Gastrocnemius medialis (tissue), 4 donors: ENCODE measurements around the gene DYTN. TPM values are rescaled to one million over a fixed set of nuclear protein-coding genes. Genes with fewer than 3 reads are reported as not detected.

Source experiments
- ATAC-seq, 2 donors: fragments of 150-250 bp; one replicate each; pipeline ENCODE4 v1.9.1; 2016
- DNase-seq, 2 donors: peaks; one replicate each; pipeline ENCODE4 v3.0.0-alpha.2; 2019
- H3K27ac ChIP-seq, 4 donors: fragments of 200-600 bp; sonication (generic); 1 replicate in 1 of 4; 2 replicates in 3 of 4; pipeline ENCODE4 v1.5.1; 2016 to 2018; ENCODE audit warnings: mild to moderate bottlenecking in 2 of 4, moderate library complexity in 1 of 4
- H3K27me3 ChIP-seq, 3 donors: fragments of 200-600 bp; sonication (generic) in 2 of 3; 1 replicate in 1 of 3; 2 replicates in 2 of 3; pipeline versions ENCODE4 v1.5.1 to v1.6.0; 2016 to 2019; ENCODE audit warnings: mild to moderate bottlenecking in 1 of 3, moderate library complexity in 1 of 3
- H3K36me3 ChIP-seq, 2 donors: fragments of 200-600 bp; sonication (generic) in 1 of 2; one replicate each; pipeline ENCODE4 v1.5.1; 2017 to 2018
- H3K4me1 ChIP-seq, 2 donors: fragments of 200-600 bp; sonication (generic) in 1 of 2; one replicate each; pipeline ENCODE4 v1.5.1; 2016 to 2017; ENCODE audit warnings: mild to moderate bottlenecking in 2 of 2
- H3K4me3 ChIP-seq, 4 donors: fragments of 200-600 bp; sonication (generic) in 3 of 4; 1 replicate in 1 of 4; 2 replicates in 3 of 4; pipeline ENCODE4 v1.5.1; 2016 to 2019; ENCODE audit warnings: mild to moderate bottlenecking in 2 of 4
- H3K9me3 ChIP-seq, 3 donors: fragments of 200-600 bp; sonication (generic) in 2 of 3; 1 replicate in 1 of 3; 2 replicates in 2 of 3; pipeline ENCODE4 v1.5.1; 2016 to 2019
- POLR2A ChIP-seq, 2 donors: fragments of 450-650 bp; IDR thresholded peaks; one replicate each; pipeline ENCODE4 v1.6.1; 2017; ENCODE audit warnings: antibody characterized with exemption in 2 of 2, mild to moderate bottlenecking in 2 of 2, moderate library complexity in 2 of 2
- in situ Hi-C, 4 donors: fragments of 200-750 bp; cut with MboI; loops; one replicate each; pipeline versions ENCODE4 v1.15.0 to v1.8.0; 2017; ENCODE audit warnings: low sequenced_read_pairs in 4 of 4
- intact Hi-C: fragments of 100-400 bp; cut with DNase I; formaldehyde crosslinking; loops from one replicate; pipeline ENCODE4 v1.15.1; 2023; ENCODE audit warnings: low total_unique reads
- total RNA-seq, 4 donors: library from RNA; depleted of rRNA; stranded (reverse); fragments of >200 nt; gene quantifications; one replicate each; pipeline versions ENCODE4 v1.1.0 to v1.2.3, GENCODE V29; 2016
- TF ChIP-seq, protein P1 (sequence below), 5 experiments: fragments of 450-650 bp in 3 of 5; fragments of 200-600 bp in 2 of 5; sonication (generic) in 2 of 5; IDR thresholded peaks in 4 of 5; conservative IDR thresholded peaks in 1 of 5; 1 replicate in 4 of 5; 2 replicates in 1 of 5; pipeline ENCODE4 v1.5.1; 2016 to 2019; ENCODE audit warnings: antibody characterized with exemption in 5 of 5, mild to moderate bottlenecking in 3 of 5, moderate library complexity in 3 of 5

Gene DYTN
- total RNA-seq, 4 donors from 2014 or later, result not detected

DNA sequence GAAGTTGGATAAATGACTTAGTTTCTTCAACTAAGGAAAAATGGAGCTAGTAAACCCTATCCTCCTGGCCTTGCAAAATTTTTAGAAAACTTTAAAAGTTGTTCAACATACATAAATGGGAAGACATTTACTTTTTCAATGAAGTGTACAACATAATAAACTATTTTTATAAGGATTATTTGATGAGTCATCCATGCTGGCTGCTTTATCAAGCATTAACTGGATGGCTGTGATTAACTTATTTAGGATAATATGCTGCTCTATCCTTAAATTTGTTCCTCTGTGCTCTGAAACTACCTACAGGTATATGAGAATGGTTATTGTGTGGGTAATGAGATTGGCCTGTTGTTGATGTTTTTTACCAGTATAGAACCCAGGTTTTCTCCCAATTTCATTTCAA lies 21.3 kb downstream of the DYTN start:
- intact Hi-C loops, result no loop called here
- in situ Hi-C loops, result no loop called here
- H3K4me1 ChIP-seq, result no peaks in the 10 kb centered on the region

GRCh38 chr2:206693399-206694137 lies 24.6 kb downstream of the DYTN start:
- H3K36me3 ChIP-seq, result no peaks in the 10 kb centered on the region
- DNase-seq (no peak), ATAC-seq (peak; percentile 68 to 73)
- no peaks in the 10 kb centered on the region for H3K4me1 ChIP-seq
- in situ Hi-C loops (loop anchor here (5.0 kb wide), 2 partner anchors 779 to 784 kb away; no protein-coding TSS in a partner anchor), intact Hi-C loops (loop anchor here (1.0 to 5.0 kb wide), 2 partner anchors 89 to 782 kb away; no protein-coding TSS in a partner anchor)
- no peak for TF ChIP-seq POLR2A (IDR thresholded peaks at IDR 0.05)
- TF ChIP-seq, protein P1, sequence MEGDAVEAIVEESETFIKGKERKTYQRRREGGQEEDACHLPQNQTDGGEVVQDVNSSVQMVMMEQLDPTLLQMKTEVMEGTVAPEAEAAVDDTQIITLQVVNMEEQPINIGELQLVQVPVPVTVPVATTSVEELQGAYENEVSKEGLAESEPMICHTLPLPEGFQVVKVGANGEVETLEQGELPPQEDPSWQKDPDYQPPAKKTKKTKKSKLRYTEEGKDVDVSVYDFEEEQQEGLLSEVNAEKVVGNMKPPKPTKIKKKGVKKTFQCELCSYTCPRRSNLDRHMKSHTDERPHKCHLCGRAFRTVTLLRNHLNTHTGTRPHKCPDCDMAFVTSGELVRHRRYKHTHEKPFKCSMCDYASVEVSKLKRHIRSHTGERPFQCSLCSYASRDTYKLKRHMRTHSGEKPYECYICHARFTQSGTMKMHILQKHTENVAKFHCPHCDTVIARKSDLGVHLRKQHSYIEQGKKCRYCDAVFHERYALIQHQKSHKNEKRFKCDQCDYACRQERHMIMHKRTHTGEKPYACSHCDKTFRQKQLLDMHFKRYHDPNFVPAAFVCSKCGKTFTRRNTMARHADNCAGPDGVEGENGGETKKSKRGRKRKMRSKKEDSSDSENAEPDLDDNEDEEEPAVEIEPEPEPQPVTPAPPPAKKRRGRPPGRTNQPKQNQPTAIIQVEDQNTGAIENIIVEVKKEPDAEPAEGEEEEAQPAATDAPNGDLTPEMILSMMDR (IDR thresholded peaks at IDR 0.05 in 4 of 5, conservative IDR thresholded peaks at IDR 0.05 in 1 of 5), result peak; percentile 46 to 71 (median 62)
- no peak overlapping the region for H3K4me3 ChIP-seq
- no peaks in the 10 kb centered on the region for H3K27me3 ChIP-seq
- no peaks in the 10 kb centered on the region for H3K9me3 ChIP-seq
- no peak overlapping the region for H3K27ac ChIP-seq

More for the DNA sequence above, 21.3 kb downstream of the DYTN start:
- TF ChIP-seq POLR2A (IDR thresholded peaks at IDR 0.05), result no peak
- TF ChIP-seq, protein P1 (IDR thresholded peaks at IDR 0.05 in 4 of 5, conservative IDR thresholded peaks at IDR 0.05 in 1 of 5), result no peak
- no peaks in the 10 kb centered on the region for H3K36me3 ChIP-seq
- no peaks in the 10 kb centered on the region for H3K9me3 ChIP-seq
- no peak overlapping the region for H3K27ac ChIP-seq
- H3K4me3 ChIP-seq, result no peak overlapping the region
- DNase-seq (no peak), ATAC-seq (no peak)
- H3K27me3 ChIP-seq, result peaks cover 0 to 3% (median 0%) of the 10 kb centered on the region in 3 donors

- ATAC-seq, result no peak
- Histone ChIP-seq H3K27me3 (peaks cover 0 to 3% (median 0%) of the 10 kb centered on the region in 3 donors), H3K9me3 (no peaks in the 10 kb centered on the region), H3K4me3 (no peak overlapping the region), H3K27ac (no peak overlapping the region), H3K36me3 (no peaks in the 10 kb centered on the region), H3K4me1 (no peaks in the 10 kb centered on the region)
- TF ChIP-seq, protein P1 (IDR thresholded peaks at IDR 0.05 in 4 of 5, conservative IDR thresholded peaks at IDR 0.05 in 1 of 5), result no peak
- no peak for TF ChIP-seq POLR2A (IDR thresholded peaks at IDR 0.05)
- in situ Hi-C loops (loop anchor here (5.0 kb wide), 2 partner anchors 779 to 784 kb away; no protein-coding TSS in a partner anchor), intact Hi-C loops (loop anchor here (1.0 to 5.0 kb wide), 2 partner anchors 89 to 782 kb away; no protein-coding TSS in a partner anchor)
- no peak for DNase-seq
Observed at GRCh38 chr2:206692971-206693370, 25.2 kb downstream of the DYTN start.

DNA sequence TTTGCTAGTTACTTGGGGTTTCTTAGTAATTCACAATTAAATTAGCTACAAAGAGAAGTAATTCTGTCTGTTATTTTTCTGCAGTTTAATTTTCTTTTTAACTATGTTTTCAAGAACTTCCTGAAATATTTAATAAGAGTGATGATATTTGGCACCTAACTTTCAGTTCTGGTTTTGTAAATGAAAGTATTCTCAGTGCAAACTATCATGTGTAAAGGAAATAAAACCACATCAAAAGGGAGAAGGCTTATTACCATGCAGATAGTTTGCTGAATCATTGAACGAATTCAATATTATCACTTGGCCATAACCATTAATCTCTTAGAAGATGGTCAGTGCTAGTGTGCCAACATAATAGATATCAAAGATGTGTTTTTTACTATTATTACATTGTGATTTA lies 29.2 kb downstream of the DYTN start:
- Histone ChIP-seq H3K27me3 (peaks cover 0 to 3% (median 0%) of the 10 kb centered on the region in 3 donors), H3K36me3 (no peaks in the 10 kb centered on the region), H3K27ac (no peak overlapping the region), H3K4me3 (no peak overlapping the region), H3K9me3 (no peaks in the 10 kb centered on the region), H3K4me1 (no peaks in the 10 kb centered on the region)
- intact Hi-C loops (no loop called here), in situ Hi-C loops (no loop called here)
- no peak for ATAC-seq
- TF ChIP-seq POLR2A (IDR thresholded peaks at IDR 0.05), result no peak
- DNase-seq, result no peak

DNA sequence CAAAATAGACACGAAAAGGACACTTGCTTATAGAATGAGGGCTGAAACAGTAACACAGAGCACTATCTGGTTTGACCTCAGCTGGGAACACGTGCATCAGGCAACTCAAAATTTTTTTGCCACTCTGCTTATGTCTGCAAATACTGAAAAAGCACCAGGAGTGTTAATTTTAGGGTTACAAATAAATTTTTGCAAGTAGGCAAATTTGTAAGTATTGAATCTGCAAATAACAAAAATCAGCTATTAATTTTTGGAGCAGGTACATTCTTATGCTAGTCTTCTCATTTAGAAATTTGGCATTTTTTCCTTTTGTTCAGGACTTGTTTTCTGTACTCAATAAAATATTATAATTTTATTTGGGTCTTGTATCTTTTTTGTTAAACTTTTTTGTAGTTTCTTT lies 29.7 kb downstream of the DYTN start:
- in situ Hi-C loops, result no loop called here
- Histone ChIP-seq H3K9me3 (no peaks in the 10 kb centered on the region), H3K4me1 (no peaks in the 10 kb centered on the region), H3K4me3 (no peak overlapping the region), H3K27me3 (peaks cover 0 to 3% (median 0%) of the 10 kb centered on the region in 3 donors), H3K36me3 (no peaks in the 10 kb centered on the region), H3K27ac (no peak overlapping the region)
- TF ChIP-seq, protein P1 (IDR thresholded peaks at IDR 0.05 in 4 of 5, conservative IDR thresholded peaks at IDR 0.05 in 1 of 5), result no peak
- no peak for TF ChIP-seq POLR2A (IDR thresholded peaks at IDR 0.05)
- intact Hi-C loops, result no loop called here
- no peak for DNase-seq
- ATAC-seq, result no peak
